Heart left ventricle (tissue), 16 donors: Measurements from ENCODE around the gene OSTC. TPM values are rescaled to one million over a fixed set of nuclear protein-coding genes. Genes with fewer than 3 reads are reported as not detected.

ENCODE experiments used
- ATAC-seq, 4 donors: fragments of 200-7000 bp; cut with Tn5 transposase; one replicate each; pipeline ENCODE4 v1.9.1; 2020 to 2022; ENCODE audit warnings: moderate library complexity in 4 of 4, mild to moderate bottlenecking in 3 of 4, moderate number of reproducible peaks in 1 of 4
- DNase-seq, 5 donors: peaks; one replicate each; pipeline ENCODE4 v3.0.0-alpha.2; 2020
- H3K27ac ChIP-seq, 12 donors: fragments of 200-600 bp; sonication (generic) in 4 of 12; one replicate each; pipeline versions ENCODE4 v1.5.0 to v1.8.0; 2016 to 2022; ENCODE audit warnings: mild to moderate bottlenecking in 2 of 12
- H3K27me3 ChIP-seq, 9 donors: fragments of 200-600 bp; sonication (generic) in 2 of 9; one replicate each; pipeline versions ENCODE4 v1.5.1 to v1.8.0; 2016 to 2022; ENCODE audit warnings: mild to moderate bottlenecking in 3 of 9
- H3K36me3 ChIP-seq, 9 donors: fragments of 200-600 bp; sonication (generic) in 2 of 9; one replicate each; pipeline versions ENCODE4 v1.5.0 to v1.8.0; 2018 to 2022; ENCODE audit warnings: mild to moderate bottlenecking in 2 of 9
- H3K4me1 ChIP-seq, 12 donors: fragments of 200-600 bp; sonication (generic) in 4 of 12; one replicate each; pipeline versions ENCODE4 v1.5.0 to v1.8.0; 2016 to 2022; ENCODE audit warnings: mild to moderate bottlenecking in 3 of 12
- H3K4me3 ChIP-seq, 12 donors: fragments of 200-600 bp; sonication (generic) in 4 of 12; one replicate each; pipeline versions ENCODE4 v1.5.0 to v1.8.0; 2017 to 2022; ENCODE audit warnings: mild to moderate bottlenecking in 9 of 12, moderate library complexity in 4 of 12
- H3K9me3 ChIP-seq, 12 donors: fragments of 200-600 bp; sonication (generic) in 4 of 12; one replicate each; pipeline versions ENCODE4 v1.5.0 to v1.8.0; 2016 to 2022; ENCODE audit warnings: mild to moderate bottlenecking in 1 of 12
- POLR2A ChIP-seq, 2 donors: fragments of 450-650 bp; IDR thresholded peaks; one replicate each; pipeline ENCODE4 v1.6.1; 2017; ENCODE audit warnings: antibody characterized with exemption in 2 of 2, mild to moderate bottlenecking in 2 of 2, moderate library complexity in 2 of 2
- WGBS, 4 donors: extraction: QIAGEN DNeasy Blood & Tissue Kit in 2 of 4; methylation state at CpG; one replicate each; pipeline versions ENCODE4 v1.1.5 to v1.1.7; 2013 to 2018; 5-methylcytosine and 5-hydroxymethylcytosine counted together
- intact Hi-C, 10 donors: fragments of 100-400 bp; cut with DNase I; formaldehyde crosslinking; loops; one replicate each; pipeline versions ENCODE4 v1.11.1 to v1.14.2; 2022
- polyA plus RNA-seq, 2 donors: library from polyadenylated mRNA; stranded (reverse); fragments of 200-250 nt; gene quantifications; one replicate each; pipeline ENCODE4 v1.2.3, GENCODE V29; 2013
- total RNA-seq, 9 donors: library from RNA; depleted of rRNA in 2 of 9; stranded (reverse); fragments of >200 nt in 2 of 9; fragmentation: NEBNext Ultra II Directional in 3 of 9; extraction: Animal tissue kit (Norgen Biotek cat#: 25700) in 3 of 9; gene quantifications; one replicate each; pipeline versions ENCODE4 v1.1.0 to v1.2.4, GENCODE V29; 2016 to 2023
- TF ChIP-seq, protein P1 (sequence below), 12 donors: fragments of 200-600 bp; sonication (generic) in 4 of 12; IDR thresholded peaks; one replicate each; pipeline versions ENCODE4 v1.5.0 to v1.8.0; 2018 to 2022; ENCODE audit warnings: antibody characterized with exemption in 12 of 12, mild to moderate bottlenecking in 5 of 12
- donor health status: ischemic (EF 13 %, LVEDD 7.1; RV severe dilation, severe dysfunction).
- donor health status: healthy with polysubstance abuse.
- donor health status: DM: no; HTN: yes; CAD: no.
- donor health status: DM: no; HTN: no; CAD: no.
- donor health status: ischemic (EF 25% LVEDD 6.9; RV normal size, moderate dysfunction).
- donor health status: ischemic (EF 25% LVEDD 5.7; RV mildly dilated, moderate dysfunction).
- donor health status: healthy.
- donor health status: DM: yes; HTN: yes; CAD: no.
- donor health status: ischemic (EF 35%, LVEDD 5.7; RV mildly dilated, moderate dysfunction).
- donor health status: nonischemic (EF 11% LVEDD 7.7; RV severe dilation, severe dysfunction).
- donor health status: DM: yes; HTN: yes; CAD: no.
- donor health status: PGD.
- donor health status: ischemic (EF 29% LVEDD 5.4; RV normal size, mild dysfunction).
- donor health status: nonischemic (EF 23%, LVEDD 6.1; RV moderate dilation, normal function).

The OSTC gene
- total and polyA plus RNA-seq, 11 donors = 20.5 to 146 (median 32.4) TPM

DNA sequence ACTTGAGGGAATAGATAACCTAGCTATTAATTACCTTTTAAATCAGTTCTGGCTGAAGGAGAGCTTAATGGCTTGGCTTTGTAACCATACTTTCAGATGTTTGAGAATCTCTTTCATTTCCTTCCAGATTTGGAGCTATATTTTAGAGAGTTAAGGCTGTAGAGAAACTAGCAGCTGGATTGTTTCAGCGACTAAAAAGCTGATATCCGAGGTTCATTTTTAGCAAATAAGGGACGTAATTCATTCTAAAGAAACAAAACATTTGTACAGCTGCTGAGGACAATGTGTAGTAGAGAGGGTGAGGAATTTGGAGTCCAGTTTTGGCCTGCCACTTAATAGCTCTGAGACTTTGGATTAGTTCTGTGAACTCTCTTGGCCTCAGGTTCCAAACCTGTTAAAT, 12.2 kb downstream of the OSTC start:
- Histone ChIP-seq H3K4me3 (no peak overlapping the region), H3K9me3 (no peaks in the 10 kb centered on the region), H3K27ac (no peak overlapping the region), H3K4me1 (no peaks in the 10 kb centered on the region), H3K27me3 (no peaks in the 10 kb centered on the region), H3K36me3 (peaks cover 0 to 95% (median 77%) of the 10 kb centered on the region in 9 donors)
- 66 to 77% (median 73%) methylated on average over 3 of the region's 3 CpGs for WGBS, 4 donors
- TF ChIP-seq POLR2A (IDR thresholded peaks at IDR 0.05) = no peak
- TF ChIP-seq, protein P1, sequence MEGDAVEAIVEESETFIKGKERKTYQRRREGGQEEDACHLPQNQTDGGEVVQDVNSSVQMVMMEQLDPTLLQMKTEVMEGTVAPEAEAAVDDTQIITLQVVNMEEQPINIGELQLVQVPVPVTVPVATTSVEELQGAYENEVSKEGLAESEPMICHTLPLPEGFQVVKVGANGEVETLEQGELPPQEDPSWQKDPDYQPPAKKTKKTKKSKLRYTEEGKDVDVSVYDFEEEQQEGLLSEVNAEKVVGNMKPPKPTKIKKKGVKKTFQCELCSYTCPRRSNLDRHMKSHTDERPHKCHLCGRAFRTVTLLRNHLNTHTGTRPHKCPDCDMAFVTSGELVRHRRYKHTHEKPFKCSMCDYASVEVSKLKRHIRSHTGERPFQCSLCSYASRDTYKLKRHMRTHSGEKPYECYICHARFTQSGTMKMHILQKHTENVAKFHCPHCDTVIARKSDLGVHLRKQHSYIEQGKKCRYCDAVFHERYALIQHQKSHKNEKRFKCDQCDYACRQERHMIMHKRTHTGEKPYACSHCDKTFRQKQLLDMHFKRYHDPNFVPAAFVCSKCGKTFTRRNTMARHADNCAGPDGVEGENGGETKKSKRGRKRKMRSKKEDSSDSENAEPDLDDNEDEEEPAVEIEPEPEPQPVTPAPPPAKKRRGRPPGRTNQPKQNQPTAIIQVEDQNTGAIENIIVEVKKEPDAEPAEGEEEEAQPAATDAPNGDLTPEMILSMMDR (IDR thresholded peaks at IDR 0.05) = no peak
- intact Hi-C loops = no loop called here
- ATAC-seq = no peak
- DNase-seq = no peak

DNA sequence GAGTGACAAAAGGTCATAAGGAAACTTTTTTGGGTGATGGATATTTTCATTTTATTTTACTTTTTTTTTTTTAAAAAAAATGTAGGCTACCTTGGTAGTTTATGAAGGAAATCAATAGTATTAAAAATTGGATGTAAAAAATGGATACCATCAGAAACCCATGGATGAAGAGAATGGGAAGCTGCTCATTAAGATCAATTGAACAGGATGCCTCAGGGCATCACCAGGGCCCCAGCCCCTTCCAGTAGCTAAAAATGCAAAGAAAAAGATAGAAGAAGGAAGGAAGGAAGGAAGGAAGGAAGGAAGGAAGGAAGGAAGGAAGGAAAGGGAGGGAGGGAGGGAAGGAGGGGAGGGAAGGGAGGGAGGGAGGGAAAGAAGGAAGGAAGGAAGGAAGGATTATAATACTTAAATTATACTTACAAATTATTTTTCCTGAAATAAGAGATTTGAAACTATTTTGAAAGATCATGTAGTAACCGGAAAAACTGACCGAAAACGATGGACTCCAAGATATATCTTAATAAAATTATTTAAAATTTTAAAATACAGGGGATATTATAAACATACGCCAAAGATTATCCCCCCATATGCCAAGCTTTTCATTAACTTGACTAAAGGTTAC, 24.1 kb downstream of the OSTC start:
- H3K36me3 ChIP-seq = peaks cover 0 to 32% (median 5%) of the 10 kb centered on the region in 9 donors
- no peak for DNase-seq
- H3K4me1 ChIP-seq = no peaks in the 10 kb centered on the region
- ATAC-seq = no peak
- no peak for TF ChIP-seq POLR2A (IDR thresholded peaks at IDR 0.05)
- TF ChIP-seq, protein P1 (IDR thresholded peaks at IDR 0.05) = no peak
- 72 to 87% (median 72%) methylated on average over 4 of the region's 4 CpGs for WGBS, 4 donors
- no peak overlapping the region for H3K4me3 ChIP-seq
- no peaks in the 10 kb centered on the region for H3K9me3 ChIP-seq
- intact Hi-C loops = no loop called here
- no peak overlapping the region for H3K27ac ChIP-seq
- no peaks in the 10 kb centered on the region for H3K27me3 ChIP-seq

DNA sequence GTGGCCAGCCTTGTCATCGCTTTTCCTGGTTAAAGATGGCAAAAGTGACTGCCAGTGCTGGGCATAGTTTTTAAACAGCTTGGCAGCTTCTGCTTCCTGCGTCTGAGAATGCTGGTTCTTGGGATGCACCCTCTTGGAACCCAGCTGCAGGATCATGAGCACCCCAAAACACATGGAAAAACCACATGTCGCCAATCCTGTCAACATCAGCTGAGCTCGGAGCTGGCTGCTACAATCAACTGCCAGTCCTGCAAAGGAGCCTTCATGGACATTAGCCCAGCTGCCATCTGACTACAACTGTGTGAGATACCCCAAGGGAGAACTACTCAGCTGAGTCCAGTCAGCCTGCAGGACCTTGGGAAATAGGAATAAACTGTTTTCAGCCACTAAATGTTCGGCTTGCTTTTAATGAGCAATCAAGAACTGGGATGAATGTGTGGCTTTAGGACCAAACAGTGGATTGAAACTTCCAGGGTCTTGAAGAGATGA, 31.0 kb downstream of the OSTC start:
- intact Hi-C loops = loop anchor here in 2 of 10 donors (10.0 kb wide), 1 partner anchor 723 kb away; no protein-coding TSS in a partner anchor
- Histone ChIP-seq H3K36me3 (peaks cover 0 to 21% (median 5%) of the 10 kb centered on the region in 9 donors), H3K27me3 (no peaks in the 10 kb centered on the region), H3K9me3 (no peaks in the 10 kb centered on the region), H3K27ac (no peak overlapping the region), H3K4me1 (peaks cover 0 to 5% (median 0%) of the 10 kb centered on the region in 12 donors), H3K4me3 (no peak overlapping the region)
- no peak for DNase-seq
- TF ChIP-seq, protein P1 (IDR thresholded peaks at IDR 0.05) = no peak
- no peak for TF ChIP-seq POLR2A (IDR thresholded peaks at IDR 0.05)
- no peak for ATAC-seq
- WGBS, 4 donors = 77 to 86% (median 83%) methylated on average over 5 of the region's 5 CpGs

DNA sequence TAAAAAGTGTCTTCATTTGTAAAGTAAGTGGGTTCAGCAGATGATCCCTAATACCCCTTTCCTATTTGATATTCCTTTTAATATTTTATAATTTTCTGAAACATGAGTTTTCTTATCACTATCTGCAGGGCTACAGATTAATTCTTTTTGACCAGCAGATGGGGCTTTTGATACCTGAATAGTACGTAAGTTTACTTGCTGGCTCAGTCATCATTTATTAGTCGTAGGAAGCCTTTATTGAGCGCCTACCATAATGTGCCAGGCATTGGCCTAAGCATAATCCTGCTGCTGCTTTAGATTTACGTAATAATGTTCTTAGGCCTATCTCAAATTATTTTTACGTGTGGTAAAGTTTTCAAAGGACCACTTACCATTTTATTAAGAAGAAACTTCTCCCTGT, 33.1 kb downstream of the OSTC start:
- Histone ChIP-seq H3K27me3 (no peaks in the 10 kb centered on the region), H3K9me3 (no peaks in the 10 kb centered on the region), H3K4me3 (no peak overlapping the region), H3K36me3 (peaks cover 0 to 4% (median 0%) of the 10 kb centered on the region in 9 donors), H3K4me1 (peaks cover 0 to 5% (median 0%) of the 10 kb centered on the region in 12 donors), H3K27ac (no peak overlapping the region)
- ATAC-seq (no peak), DNase-seq (no peak)
- WGBS, 4 donors = 29 to 42% (median 35%) methylated on average over 5 of the region's 5 CpGs
- no peak for TF ChIP-seq POLR2A (IDR thresholded peaks at IDR 0.05)
- TF ChIP-seq, protein P1 (IDR thresholded peaks at IDR 0.05) = peak in 7 of 12 donors; percentile 7 to 42 (median 19)
- intact Hi-C loops = loop anchor here in 2 of 10 donors (10.0 kb wide), 1 partner anchor 721 kb away; no protein-coding TSS in a partner anchor
